ENCODE results near the gene SYCE3.

The SYCE3 gene

DNA sequence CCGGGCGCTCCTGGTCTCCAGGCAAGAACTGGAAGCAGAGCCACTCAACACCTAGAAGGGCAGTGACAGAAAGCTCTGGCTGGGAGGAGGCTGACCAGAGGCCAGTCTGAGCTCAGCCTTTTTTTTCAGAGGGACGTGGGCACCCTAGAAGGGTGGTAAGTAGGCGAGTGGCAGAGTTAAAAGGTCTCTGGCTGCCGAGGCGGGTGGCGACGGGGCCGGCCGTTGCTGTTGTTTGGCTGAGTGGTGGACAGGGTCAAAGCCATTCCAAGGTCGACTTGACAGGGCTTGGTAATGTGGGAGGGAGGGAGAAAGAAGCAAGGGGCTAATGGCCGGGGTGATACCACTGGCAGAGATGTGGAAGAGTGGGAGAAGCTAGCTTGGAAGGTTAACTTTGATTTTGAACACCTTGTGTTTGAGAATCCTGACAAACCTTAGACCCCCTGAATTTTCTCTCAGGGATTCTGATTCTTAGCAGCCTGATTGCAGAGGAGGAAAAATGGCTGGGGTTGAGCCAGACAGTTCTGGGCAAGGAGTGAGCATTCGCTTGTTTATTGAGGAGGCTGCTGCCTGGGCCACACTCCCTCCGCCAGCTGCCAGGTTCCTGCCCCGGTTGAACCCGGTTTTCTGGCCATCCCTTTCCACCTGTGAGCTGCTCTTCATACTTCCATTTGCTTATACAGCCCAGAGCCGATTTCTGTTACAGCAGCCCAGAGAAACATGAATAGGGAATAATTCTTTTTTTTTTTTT is 868 bp upstream of the SYCE3 start:
- ATAC-seq: peak; percentile 24
- TF ChIP-seq ISL1 (CRISPR knock-in tag; IDR thresholded peaks at IDR 0.05) (no peak), RARB (CRISPR knock-in tag; IDR thresholded peaks at IDR 0.05) (no peak), POU6F1 (CRISPR knock-in tag; IDR thresholded peaks at IDR 0.05; ENCODE audit: borderline replicate concordance, low read depth) (no peak), ZNF70 (CRISPR knock-in tag; IDR thresholded peaks at IDR 0.05) (no peak), TSHZ2 (CRISPR knock-in tag; IDR thresholded peaks at IDR 0.05) (no peak), CSRNP3 (CRISPR knock-in tag; IDR thresholded peaks at IDR 0.05) (no peak), TCF4 (CRISPR knock-in tag; IDR thresholded peaks at IDR 0.05; ENCODE audit: borderline replicate concordance) (no peak), ZNF8 (CRISPR knock-in tag; IDR thresholded peaks at IDR 0.05) (no peak)

DNA sequence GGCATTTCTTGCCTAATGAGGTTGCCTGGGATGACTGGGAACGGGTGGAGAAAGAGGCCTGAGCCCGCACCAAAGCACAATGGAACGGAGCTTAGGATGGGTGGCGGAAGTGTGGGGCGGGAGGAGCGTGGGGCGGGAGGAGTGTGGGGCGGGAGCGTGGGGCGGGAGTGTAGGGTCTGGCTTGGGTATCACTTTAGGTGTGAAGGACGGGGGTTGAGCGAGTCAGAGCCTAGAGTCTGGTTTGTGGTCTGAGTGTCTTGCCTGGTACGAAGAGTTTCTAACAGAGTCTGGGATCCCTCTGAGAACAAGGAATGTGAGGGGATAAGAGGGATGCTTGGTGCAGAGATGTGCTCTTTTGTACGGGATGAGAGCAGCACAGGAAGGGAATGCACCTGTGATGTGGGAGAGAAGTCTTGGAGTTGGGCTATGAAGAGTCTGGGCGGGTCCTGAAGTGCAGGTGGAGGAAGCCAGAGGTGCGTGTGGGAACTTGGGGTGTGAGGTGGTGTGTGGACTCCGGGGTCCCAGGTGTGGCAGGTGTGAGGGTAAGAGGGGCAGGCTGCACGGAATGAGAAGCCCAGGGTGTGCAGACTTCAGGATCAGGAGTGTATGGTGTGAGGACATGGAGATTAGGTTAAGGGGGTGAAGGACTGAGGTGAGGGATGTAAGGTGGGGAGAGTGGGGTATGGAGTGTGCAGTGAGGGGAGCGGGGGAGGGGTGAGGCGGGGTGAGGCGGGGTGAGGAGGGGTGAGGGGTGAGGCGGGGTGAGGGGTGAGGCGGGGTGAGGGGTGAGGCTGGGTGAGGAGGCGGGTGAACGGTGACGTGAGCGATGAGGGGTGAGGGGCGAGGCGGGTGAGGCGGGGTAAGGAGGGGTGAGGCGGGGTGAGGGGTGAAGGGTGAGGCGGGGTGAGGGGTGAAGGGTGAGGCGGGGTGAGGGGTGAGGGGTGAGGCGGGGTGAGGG is 1.0 kb downstream of the SYCE3 start:
- no peak for TF ChIP-seq TSHZ2 (CRISPR knock-in tag; IDR thresholded peaks at IDR 0.05)
- no peak for ATAC-seq

GRCh38 chr22:50560034-50560433 is 2.7 kb downstream of the SYCE3 start:
- TF ChIP-seq SNAI2 (CRISPR knock-in tag; IDR thresholded peaks at IDR 0.05): no peak
- no peak for TF ChIP-seq CSRNP3 (CRISPR knock-in tag; IDR thresholded peaks at IDR 0.05)
- ATAC-seq: no peak

GRCh38 chr22:50556703-50557102 is 6.0 kb downstream of the SYCE3 start:
- TF ChIP-seq CSRNP3 (CRISPR knock-in tag; IDR thresholded peaks at IDR 0.05): no peak
- no peak for ATAC-seq

Data from SK-N-SH treated with all-trans-retinoic acid at 6 μM for 48 hours (cell line).